Esophagus muscularis mucosa (tissue), 3 donors: ENCODE data around the gene LRRTM4.

Source experiments
- POLR2AphosphoS5 ChIP-seq, 2 donors: sonication (generic); formaldehyde crosslinking; IDR thresholded peaks; one replicate each; pipeline ENCODE4 v1.6.1; 2017; ENCODE audit warnings: antibody characterized with exemption in 2 of 2
- TF ChIP-seq, protein P1 (sequence below), 3 experiments: fragments of 200-600 bp in 2 of 3; fragments of 450-650 bp in 1 of 3; sonication (generic) in 2 of 3; IDR thresholded peaks; one replicate each; pipeline ENCODE4 v1.5.1; 2017 to 2019; ENCODE audit warnings: antibody characterized with exemption in 3 of 3, mild to moderate bottlenecking in 2 of 3, moderate library complexity in 1 of 3

DNA sequence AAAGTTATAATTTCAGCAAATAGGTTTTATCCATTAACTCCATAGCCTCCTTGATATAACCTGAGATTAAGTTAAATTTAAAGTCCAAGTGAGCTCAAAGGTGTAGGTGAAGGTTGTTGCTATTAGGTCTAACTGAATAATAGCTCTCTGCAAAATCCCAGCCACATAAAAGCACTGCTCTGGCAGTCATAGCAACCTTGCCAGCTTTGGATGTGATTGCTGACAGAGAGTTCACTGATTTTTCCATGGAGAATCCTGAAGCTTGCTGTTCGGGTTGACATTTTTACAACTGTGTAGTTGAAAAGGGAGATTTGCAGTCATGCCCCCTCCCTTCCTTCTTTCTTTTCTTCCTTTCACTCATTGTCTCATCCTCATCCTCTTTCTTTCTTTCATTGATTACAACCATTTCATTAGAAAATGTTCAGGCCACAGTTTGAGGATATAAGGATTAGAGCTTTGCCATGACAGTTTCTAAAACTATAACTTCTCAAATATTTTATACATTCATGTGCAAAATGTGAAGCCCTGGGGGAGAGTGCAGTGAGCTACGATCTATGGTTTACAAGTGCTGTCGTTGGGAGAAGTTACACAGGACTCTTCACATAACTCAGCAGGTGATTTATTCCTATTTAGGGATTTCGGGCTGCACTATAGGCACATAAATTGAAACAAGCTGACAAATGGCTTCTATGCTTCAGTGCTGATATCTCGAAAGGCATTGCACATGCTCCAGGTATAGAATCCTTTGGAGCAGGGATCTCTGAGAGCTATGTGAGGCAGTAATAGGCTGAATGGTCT, 193.8 kb downstream of the LRRTM4 start:
- TF ChIP-seq, protein P1, sequence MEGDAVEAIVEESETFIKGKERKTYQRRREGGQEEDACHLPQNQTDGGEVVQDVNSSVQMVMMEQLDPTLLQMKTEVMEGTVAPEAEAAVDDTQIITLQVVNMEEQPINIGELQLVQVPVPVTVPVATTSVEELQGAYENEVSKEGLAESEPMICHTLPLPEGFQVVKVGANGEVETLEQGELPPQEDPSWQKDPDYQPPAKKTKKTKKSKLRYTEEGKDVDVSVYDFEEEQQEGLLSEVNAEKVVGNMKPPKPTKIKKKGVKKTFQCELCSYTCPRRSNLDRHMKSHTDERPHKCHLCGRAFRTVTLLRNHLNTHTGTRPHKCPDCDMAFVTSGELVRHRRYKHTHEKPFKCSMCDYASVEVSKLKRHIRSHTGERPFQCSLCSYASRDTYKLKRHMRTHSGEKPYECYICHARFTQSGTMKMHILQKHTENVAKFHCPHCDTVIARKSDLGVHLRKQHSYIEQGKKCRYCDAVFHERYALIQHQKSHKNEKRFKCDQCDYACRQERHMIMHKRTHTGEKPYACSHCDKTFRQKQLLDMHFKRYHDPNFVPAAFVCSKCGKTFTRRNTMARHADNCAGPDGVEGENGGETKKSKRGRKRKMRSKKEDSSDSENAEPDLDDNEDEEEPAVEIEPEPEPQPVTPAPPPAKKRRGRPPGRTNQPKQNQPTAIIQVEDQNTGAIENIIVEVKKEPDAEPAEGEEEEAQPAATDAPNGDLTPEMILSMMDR (IDR thresholded peaks at IDR 0.05): no peak
- no peak for TF ChIP-seq POLR2AphosphoS5 (IDR thresholded peaks at IDR 0.05)
